ENCODE data around the gene ADAMTS13. TPM values are rescaled to one million over a fixed set of nuclear protein-coding genes. Genes with fewer than 3 reads are reported as not detected.
A peak's percentile ranks its signal among the peaks of the same experiment; 100 is the strongest.

ADAMTS13 gene
- total RNA-seq, 4 donors from 2014 or later, result 2.6 to 12.7 (median 7.2) TPM

DNA sequence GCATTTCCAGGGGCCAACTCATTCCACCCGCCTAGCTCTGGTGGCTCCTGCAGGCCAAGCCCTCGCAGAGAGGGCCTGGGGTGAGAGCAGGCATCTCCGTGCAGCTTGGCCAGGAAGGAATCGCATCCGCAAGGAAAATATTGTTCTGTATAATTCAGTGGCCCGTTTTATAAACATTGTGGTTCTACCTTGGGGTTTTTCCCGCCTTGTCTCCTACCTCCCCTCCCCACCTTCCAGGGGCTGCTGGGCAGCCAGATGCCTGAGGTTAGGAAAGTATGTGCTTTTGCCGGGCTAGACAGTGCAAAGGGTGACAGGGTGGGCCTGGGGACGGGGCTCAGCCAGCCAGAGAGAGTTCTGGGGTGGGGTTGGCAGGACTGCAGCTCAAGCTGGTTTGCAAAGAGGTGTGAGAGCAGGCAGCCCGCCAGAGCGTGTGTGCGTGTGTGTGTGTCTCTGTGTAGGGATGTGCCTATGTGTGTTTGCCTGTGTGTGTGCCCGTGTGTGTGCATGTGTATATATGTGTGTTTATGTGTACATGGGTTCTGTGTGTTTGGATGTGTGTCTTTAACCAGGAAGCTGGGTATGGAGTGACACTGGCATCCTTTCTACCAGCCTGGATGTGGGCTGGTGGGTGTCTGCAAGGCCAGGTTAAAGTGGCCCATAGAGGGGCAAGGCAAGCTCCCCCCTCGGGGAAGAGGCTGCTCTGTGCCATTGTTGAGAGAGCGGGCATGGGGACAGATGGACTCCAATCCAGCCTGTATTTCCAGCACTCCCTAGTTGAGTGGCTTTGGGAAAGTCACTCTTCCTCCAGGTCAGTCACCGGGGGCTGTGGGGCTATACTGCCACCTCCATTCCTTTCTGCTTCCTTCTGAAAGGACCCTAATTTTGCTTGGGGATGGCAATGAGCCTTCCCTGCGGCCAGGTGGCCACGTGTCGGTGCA is 67.4 kb downstream of the ADAMTS13 start:
- Histone ChIP-seq H3K27me3 (peaks cover 12% of the 10 kb centered on the region), H3K27ac (no peak overlapping the region), H3K36me3 (no peaks in the 10 kb centered on the region), H3K4me3 (no peak overlapping the region), H3K4me1 (peaks cover 0 to 5% (median 2%) of the 10 kb centered on the region in 4 donors), H3K9me3 (no peaks in the 10 kb centered on the region)
- in situ Hi-C loops (cut with MboI; ENCODE audit: low pct_ligation_motif_present in 1 of 4, low pct_unique_long_range_greater_than_20kb in 1 of 4, low sequenced_read_pairs in 3 of 4), result loop anchor here (10.0 to 25.0 kb wide), 3 partner anchors 85 to 305 kb away; no protein-coding TSS in a partner anchor
- TF ChIP-seq EP300 (IDR thresholded peaks at IDR 0.05; ENCODE audit: low read depth) (no peak), POLR2AphosphoS5 (IDR thresholded peaks at IDR 0.05) (no peak), POLR2A (IDR thresholded peaks at IDR 0.05) (no peak)
- TF ChIP-seq, protein P1, sequence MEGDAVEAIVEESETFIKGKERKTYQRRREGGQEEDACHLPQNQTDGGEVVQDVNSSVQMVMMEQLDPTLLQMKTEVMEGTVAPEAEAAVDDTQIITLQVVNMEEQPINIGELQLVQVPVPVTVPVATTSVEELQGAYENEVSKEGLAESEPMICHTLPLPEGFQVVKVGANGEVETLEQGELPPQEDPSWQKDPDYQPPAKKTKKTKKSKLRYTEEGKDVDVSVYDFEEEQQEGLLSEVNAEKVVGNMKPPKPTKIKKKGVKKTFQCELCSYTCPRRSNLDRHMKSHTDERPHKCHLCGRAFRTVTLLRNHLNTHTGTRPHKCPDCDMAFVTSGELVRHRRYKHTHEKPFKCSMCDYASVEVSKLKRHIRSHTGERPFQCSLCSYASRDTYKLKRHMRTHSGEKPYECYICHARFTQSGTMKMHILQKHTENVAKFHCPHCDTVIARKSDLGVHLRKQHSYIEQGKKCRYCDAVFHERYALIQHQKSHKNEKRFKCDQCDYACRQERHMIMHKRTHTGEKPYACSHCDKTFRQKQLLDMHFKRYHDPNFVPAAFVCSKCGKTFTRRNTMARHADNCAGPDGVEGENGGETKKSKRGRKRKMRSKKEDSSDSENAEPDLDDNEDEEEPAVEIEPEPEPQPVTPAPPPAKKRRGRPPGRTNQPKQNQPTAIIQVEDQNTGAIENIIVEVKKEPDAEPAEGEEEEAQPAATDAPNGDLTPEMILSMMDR (IDR thresholded peaks at IDR 0.05), result no peak
- DNase-seq, result no peak
- WGBS, 2 donors (ENCODE audit: low coverage in 1 of 2), result 84% methylated on average over 19 of the region's 19 CpGs; no CpG with 5 or more reads in 1 of the 2 donors
- intact Hi-C loops (cut with DNase I; ENCODE audit: low total_unique reads), result loop anchor here (10.0 kb wide), 1 partner anchor 305 kb away; no protein-coding TSS in a partner anchor

DNA sequence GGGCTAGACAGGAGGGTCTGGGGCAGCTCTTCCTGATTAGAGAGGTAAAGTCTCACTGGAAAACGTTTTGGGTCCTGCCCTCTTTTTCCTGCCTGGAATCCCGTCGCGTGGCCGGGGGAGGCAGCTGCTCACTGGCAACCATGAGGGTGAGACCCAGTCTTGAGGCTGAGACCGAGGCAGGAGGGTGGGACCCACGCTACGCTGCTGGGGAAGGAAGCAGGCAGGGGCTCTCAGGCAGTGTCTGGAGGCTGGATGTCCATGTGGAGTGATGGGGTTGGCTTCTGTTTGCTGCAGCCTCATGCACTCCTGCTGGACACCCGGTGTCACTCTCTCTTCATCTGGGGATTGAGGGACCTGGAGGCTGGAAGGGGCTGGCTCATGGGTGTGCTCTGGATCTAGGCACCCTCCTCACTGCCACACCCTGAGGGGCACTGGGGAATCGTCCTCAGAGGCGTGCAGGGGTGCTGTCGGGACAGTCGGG is 68.1 kb downstream of the ADAMTS13 start:
- no peak for DNase-seq
- Histone ChIP-seq H3K4me1 (peaks cover 0 to 5% (median 2%) of the 10 kb centered on the region in 4 donors), H3K27ac (no peak overlapping the region), H3K9me3 (no peaks in the 10 kb centered on the region), H3K4me3 (no peak overlapping the region), H3K27me3 (peaks cover 12% of the 10 kb centered on the region), H3K36me3 (no peaks in the 10 kb centered on the region)
- intact Hi-C loops (cut with DNase I; ENCODE audit: low total_unique reads), result no loop called here
- 58 to 80% methylated on average over 1 to 11 of the region's 13 CpGs for WGBS, 2 donors (ENCODE audit: low coverage in 1 of 2)
- in situ Hi-C loops (cut with MboI; ENCODE audit: low pct_ligation_motif_present in 1 of 4, low pct_unique_long_range_greater_than_20kb in 1 of 4, low sequenced_read_pairs in 3 of 4), result loop anchor here in 1 of 4 donors (25.0 kb wide), 1 partner anchor 303 kb away; no protein-coding TSS in a partner anchor
- no peak for TF ChIP-seq POLR2A (IDR thresholded peaks at IDR 0.05)
- TF ChIP-seq, protein P1 (IDR thresholded peaks at IDR 0.05), result no peak
- TF ChIP-seq POLR2AphosphoS5 (IDR thresholded peaks at IDR 0.05), result no peak
- no peak for TF ChIP-seq EP300 (IDR thresholded peaks at IDR 0.05; ENCODE audit: low read depth)

DNA sequence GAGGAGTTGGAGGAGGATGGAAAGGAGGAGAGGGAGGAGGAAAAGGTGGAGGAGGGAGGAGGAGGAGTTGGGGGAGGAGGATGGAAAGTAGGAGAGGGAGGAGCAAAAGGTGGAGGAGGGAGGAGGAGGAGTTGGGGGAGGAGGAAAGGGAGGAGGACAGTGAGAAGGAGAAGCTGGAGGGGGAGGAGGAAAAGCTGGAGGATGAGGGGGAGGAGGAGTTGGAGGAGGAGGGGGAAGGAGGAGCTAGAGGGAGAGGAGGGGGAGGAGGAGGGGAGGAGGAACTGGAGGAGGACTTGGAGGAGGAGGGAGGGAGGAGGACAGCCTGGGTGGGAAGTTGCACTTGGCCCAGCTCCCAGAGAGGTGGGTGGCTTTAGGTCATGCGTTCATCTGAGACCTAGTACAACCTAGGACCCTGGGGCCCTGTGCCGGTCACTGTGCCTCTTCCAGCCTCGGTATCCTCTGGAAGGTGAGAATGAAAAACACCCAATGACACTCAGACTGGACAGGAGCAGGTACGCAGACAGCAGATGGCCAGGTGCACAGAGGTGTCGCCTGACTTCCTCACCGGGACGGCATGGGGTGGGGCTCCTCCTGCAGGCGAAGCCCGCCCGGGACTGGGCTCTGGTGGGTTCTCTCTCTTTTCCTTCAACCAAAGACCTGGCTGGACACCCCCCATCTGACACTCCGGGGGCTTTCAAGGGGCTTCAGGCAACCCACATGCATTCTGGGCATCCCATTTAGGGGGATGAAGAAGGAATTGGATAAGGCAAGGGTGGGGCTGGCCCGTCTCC is 68.9 kb downstream of the ADAMTS13 start:
- DNase-seq, result no peak
- 0 to 56% methylated on average over 1 to 8 of the region's 12 CpGs for WGBS, 2 donors (ENCODE audit: low coverage in 1 of 2)

More for the DNA sequence above, 68.9 kb downstream of the ADAMTS13 start:
- no peaks in the 10 kb centered on the region for H3K9me3 ChIP-seq
- H3K36me3 ChIP-seq, result no peaks in the 10 kb centered on the region
- TF ChIP-seq POLR2A (IDR thresholded peaks at IDR 0.05), result no peak
- no peak for TF ChIP-seq POLR2AphosphoS5 (IDR thresholded peaks at IDR 0.05)
- no peak for TF ChIP-seq EP300 (IDR thresholded peaks at IDR 0.05; ENCODE audit: low read depth)
- TF ChIP-seq, protein P1 (IDR thresholded peaks at IDR 0.05), result no peak
- peak overlapping the region in 1 of 4 donors; percentile 33 for H3K27ac ChIP-seq
- in situ Hi-C loops (cut with MboI; ENCODE audit: low pct_ligation_motif_present in 1 of 4, low pct_unique_long_range_greater_than_20kb in 1 of 4, low sequenced_read_pairs in 3 of 4) (loop anchor here in 1 of 4 donors (25.0 kb wide), 1 partner anchor 304 kb away; no protein-coding TSS in a partner anchor), intact Hi-C loops (cut with DNase I; ENCODE audit: low total_unique reads) (no loop called here)
- peaks cover 0 to 2% (median under 1%) of the 10 kb centered on the region in 4 donors for H3K4me1 ChIP-seq
- H3K27me3 ChIP-seq, result peaks cover 12% of the 10 kb centered on the region
- H3K4me3 ChIP-seq, result no peak overlapping the region

Measured in transverse colon (tissue), 4 donors.